Body of pancreas (tissue), 4 donors: Measurements from ENCODE around the gene MGME1. TPM values are rescaled to one million over a fixed set of nuclear protein-coding genes. Genes with fewer than 3 reads are reported as not detected.

Experiments used
- ATAC-seq: fragments of 150-250 bp; one replicate; pipeline ENCODE4 v1.9.1; 2016
- DNase-seq, 4 donors: peaks; one replicate each; pipeline ENCODE4 v3.0.0-alpha.2; 2019
- H3K27ac ChIP-seq, 4 donors: fragments of 200-600 bp; sonication (generic); 1 replicate in 3 of 4; 2 replicates in 1 of 4; pipeline versions ENCODE4 v1.5.1 to v1.6.1; 2016 to 2019; ENCODE audit warnings: mild to moderate bottlenecking in 1 of 4, mixed read lengths in 1 of 4, moderate library complexity in 1 of 4
- H3K27me3 ChIP-seq, 2 donors: fragments of 200-600 bp; sonication (generic); one replicate each; pipeline ENCODE4 v1.6.0; 2016; ENCODE audit warnings: mild to moderate bottlenecking in 1 of 2
- H3K36me3 ChIP-seq, 2 donors: fragments of 200-600 bp; sonication (generic); replicated peaks in 1 of 2; 2 replicates each; pipeline ENCODE4 v1.5.1; 2016; ENCODE audit warnings: low read depth in 2 of 2; ENCODE audit not compliant: insufficient read depth in 1 of 2
- H3K4me1 ChIP-seq: fragments of 200-600 bp; sonication (generic); one replicate; pipeline ENCODE4 v1.6.0; 2016
- H3K4me3 ChIP-seq, 2 donors: fragments of 200-600 bp; sonication (generic); 1 replicate in 1 of 2; 2 replicates in 1 of 2; pipeline ENCODE4 v1.5.1; 2016 to 2019
- H3K9me3 ChIP-seq, 3 donors: fragments of 200-600 bp; sonication (generic); 1 replicate in 2 of 3; 2 replicates in 1 of 3; pipeline ENCODE4 v1.5.1; 2016
- CTCF ChIP-seq, 7 experiments: fragments of 450-650 bp in 4 of 7; fragments of 200-600 bp in 3 of 7; sonication (generic) in 3 of 7; IDR thresholded peaks; one replicate each; pipeline ENCODE4 v1.5.1; 2016 to 2019; ENCODE audit warnings: antibody characterized with exemption in 7 of 7
- POLR2A ChIP-seq, 3 donors: fragments of 450-650 bp; IDR thresholded peaks; one replicate each; pipeline ENCODE4 v1.6.1; 2016; ENCODE audit warnings: antibody characterized with exemption in 3 of 3, mild to moderate bottlenecking in 2 of 3
- whole genome bisulfite sequencing, 2 donors: methylation state at CpG; one replicate each; pipeline ENCODE4 v1.1.5; 2017; 5-methylcytosine and 5-hydroxymethylcytosine counted together
- intact Hi-C: fragments of 100-400 bp; cut with DNase I; formaldehyde crosslinking; loops from one replicate; pipeline ENCODE4 v1.15.1; 2023
- total RNA-seq, 2 donors: library from RNA; depleted of rRNA; stranded (reverse); fragments of >200 nt; gene quantifications; one replicate each; pipeline ENCODE4 v1.1.0, GENCODE V29; 2016

MGME1 gene
- total RNA-seq, 2 donors from 2014 or later, result 3.0 to 6.5 TPM

DNA sequence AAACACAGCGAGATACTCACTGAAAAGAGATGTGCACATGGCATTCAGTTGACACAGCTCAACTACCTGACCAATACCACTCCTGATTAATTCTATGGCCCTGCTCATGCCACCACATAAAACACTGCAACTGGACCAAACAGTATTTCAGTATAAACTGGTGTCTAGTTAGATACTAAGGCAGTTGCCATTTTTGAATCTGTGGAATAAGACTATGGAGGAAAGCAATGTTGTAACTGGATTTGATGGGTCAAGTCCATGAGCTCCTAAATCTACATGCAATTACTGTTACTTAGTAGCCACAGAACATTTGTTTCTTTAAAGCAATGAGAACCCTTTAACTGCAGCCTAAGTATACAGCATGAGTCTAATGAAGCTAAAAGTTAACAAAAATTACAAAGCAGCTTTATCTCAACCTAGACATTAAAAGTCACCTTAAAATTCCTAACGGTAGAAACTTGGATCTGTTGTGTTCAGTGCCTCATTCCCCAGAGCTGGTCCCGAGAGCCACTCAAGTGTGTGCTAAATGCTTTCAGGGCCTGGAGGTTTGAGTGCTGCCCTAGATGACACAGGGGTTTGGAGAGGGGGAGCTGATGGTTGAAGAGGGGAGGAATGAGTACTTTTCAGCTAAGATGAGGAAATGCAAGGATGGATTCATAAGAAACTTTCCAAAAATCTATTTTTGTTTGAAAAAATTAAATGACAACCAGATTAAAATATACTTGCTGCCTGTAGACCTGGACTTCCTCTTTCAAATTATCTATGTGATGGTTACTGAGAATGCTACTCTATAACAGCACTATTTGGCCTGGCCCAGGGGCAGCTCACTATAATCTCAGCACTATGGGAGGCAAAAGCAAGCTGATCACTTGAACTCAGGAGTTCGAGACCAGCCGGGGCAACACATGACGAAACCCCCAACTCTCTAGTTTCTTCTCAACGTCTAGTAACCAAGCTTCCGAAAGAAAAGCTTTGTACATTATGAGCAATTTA, 15.8 kb upstream of the MGME1 start:
- Histone ChIP-seq H3K4me3 (no peak overlapping the region), H3K9me3 (no peaks in the 10 kb centered on the region), H3K27me3 (no peaks in the 10 kb centered on the region), H3K36me3 (peaks cover 5 to 21% of the 10 kb centered on the region in 2 donors), H3K27ac (no peak overlapping the region), H3K4me1 (peaks cover 6% of the 10 kb centered on the region)
- intact Hi-C loops, result no loop called here
- DNase-seq, result no peak
- WGBS, 2 donors, result 87 to 91% methylated on average over 8 of the region's 8 CpGs
- ATAC-seq, result no peak
- TF ChIP-seq CTCF (IDR thresholded peaks at IDR 0.05) (no peak), POLR2A (IDR thresholded peaks at IDR 0.05) (no peak)

DNA sequence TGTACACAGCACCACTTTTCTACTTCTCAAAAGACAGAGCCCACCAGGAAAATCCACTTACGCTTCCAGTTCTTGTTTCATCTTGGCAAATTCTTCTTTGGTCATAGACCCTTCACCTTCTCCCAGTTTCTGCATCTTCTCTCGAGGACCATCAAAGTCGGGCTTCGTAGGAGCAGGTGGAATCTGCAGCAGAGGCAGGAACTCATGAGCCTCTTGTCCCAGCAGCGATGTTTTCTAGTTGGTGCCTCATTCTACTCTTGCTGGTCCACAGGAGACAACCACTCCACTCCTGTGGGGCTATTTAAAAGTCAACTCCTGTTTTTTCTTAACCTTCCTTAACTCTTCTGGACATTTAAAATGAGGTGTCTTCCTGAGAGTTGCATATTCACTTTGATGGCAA, 14.9 kb upstream of the MGME1 start:
- peaks cover 16% of the 10 kb centered on the region for H3K4me1 ChIP-seq

DNA sequence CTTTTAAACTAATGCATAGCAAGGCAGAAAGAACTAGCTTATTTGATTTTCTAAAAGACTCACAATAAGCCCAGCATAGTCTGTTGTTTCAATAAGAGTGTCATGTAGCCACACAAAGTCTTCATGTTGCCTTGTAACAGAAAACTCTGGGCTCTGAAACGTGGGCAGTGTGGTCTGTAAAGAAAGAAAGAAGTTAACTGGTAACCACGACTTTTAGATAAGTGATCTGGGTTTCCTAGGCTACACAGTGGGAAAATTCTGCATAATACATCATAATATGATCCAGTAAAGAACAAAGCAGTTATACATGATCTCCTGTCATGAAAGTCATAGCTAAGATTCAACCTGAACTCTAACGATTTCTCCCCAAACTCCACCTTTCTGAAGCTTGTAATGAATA, 13.5 kb upstream of the MGME1 start:
- intact Hi-C loops, result no loop called here
- Histone ChIP-seq H3K27ac (no peak overlapping the region), H3K9me3 (no peaks in the 10 kb centered on the region), H3K4me1 (peaks cover 30% of the 10 kb centered on the region), H3K27me3 (no peaks in the 10 kb centered on the region), H3K36me3 (peaks cover 0 to 9% of the 10 kb centered on the region in 2 donors), H3K4me3 (no peak overlapping the region)
- 44 to 50% methylated on average over 3 of the region's 3 CpGs for WGBS, 2 donors
- no peak for TF ChIP-seq POLR2A (IDR thresholded peaks at IDR 0.05)
- no peak for TF ChIP-seq CTCF (IDR thresholded peaks at IDR 0.05)
- no peak for ATAC-seq
- DNase-seq, result no peak

More for the DNA sequence above, 14.9 kb upstream of the MGME1 start:
- TF ChIP-seq POLR2A (IDR thresholded peaks at IDR 0.05) (no peak), CTCF (IDR thresholded peaks at IDR 0.05) (no peak)
- H3K27ac ChIP-seq, result no peak overlapping the region
- DNase-seq (no peak), ATAC-seq (no peak)
- H3K36me3 ChIP-seq, result peaks cover 0 to 13% of the 10 kb centered on the region in 2 donors
- no peak overlapping the region for H3K4me3 ChIP-seq
- WGBS, 2 donors, result 97% methylated on average over 5 of the region's 5 CpGs
- no peaks in the 10 kb centered on the region for H3K27me3 ChIP-seq
- intact Hi-C loops, result no loop called here
- no peaks in the 10 kb centered on the region for H3K9me3 ChIP-seq

GRCh38 chr20:17956099-17956685, 12.6 kb upstream of the MGME1 start:
- intact Hi-C loops, result no loop called here
- Histone ChIP-seq H3K27me3 (no peaks in the 10 kb centered on the region), H3K27ac (no peak overlapping the region), H3K4me1 (peaks cover 36% of the 10 kb centered on the region), H3K9me3 (no peaks in the 10 kb centered on the region), H3K36me3 (peaks cover 0 to 4% of the 10 kb centered on the region in 2 donors), H3K4me3 (no peak overlapping the region)
- DNase-seq, result no peak
- TF ChIP-seq CTCF (IDR thresholded peaks at IDR 0.05) (no peak), POLR2A (IDR thresholded peaks at IDR 0.05) (no peak)
- no peak for ATAC-seq
- WGBS, 2 donors, result 85 to 88% methylated on average over 7 to 8 of the region's 8 CpGs
